Nephron (organoid): ENCODE data around the gene KISS1R.
A peak's percentile ranks its signal among the peaks of the same experiment; 100 is the strongest.
"Not testable (repeated sequence)": the region's sequence is repeated elsewhere in the genome, so short reads cannot be mapped to it uniquely, and the experiment has no call there.

Source experiments
- H3K27ac Mint-ChIP-seq, 3 experiments: 2 replicates each; pipeline ENCODE4 v1.8.0; 2020; ENCODE audit warnings: mixed read lengths in 3 of 3, mild to moderate bottlenecking in 2 of 3, moderate library complexity in 1 of 3
- H3K27me3 Mint-ChIP-seq: 2 replicates; pipeline ENCODE4 v1.8.0; 2021; ENCODE audit warnings: low read depth, mild to moderate bottlenecking, moderate library complexity, mixed read lengths
- H3K36me3 Mint-ChIP-seq: 2 replicates; pipeline ENCODE4 v1.8.0; 2020; ENCODE audit warnings: low read depth, mixed read lengths
- H3K4me1 Mint-ChIP-seq: 2 replicates; pipeline ENCODE4 v1.8.0; 2020; ENCODE audit warnings: mixed read lengths
- H3K4me3 Mint-ChIP-seq, 3 experiments: 2 replicates each; pipeline ENCODE4 v1.8.0; 2020; ENCODE audit warnings: mild to moderate bottlenecking in 3 of 3, mixed read lengths in 3 of 3, moderate library complexity in 2 of 3
- H3K9me3 Mint-ChIP-seq: 2 replicates; pipeline ENCODE4 v1.8.0; 2020; ENCODE audit warnings: mixed read lengths
- TF ChIP-seq, protein P1 (sequence below), 3 experiments: fragments of 200-600 bp; sonication (generic); IDR thresholded peaks; one replicate each; pipeline ENCODE4 v1.5.0; 2021; ENCODE audit warnings: antibody characterized with exemption in 3 of 3; ENCODE audit not compliant: unreplicated experiment in 3 of 3

The KISS1R gene

DNA sequence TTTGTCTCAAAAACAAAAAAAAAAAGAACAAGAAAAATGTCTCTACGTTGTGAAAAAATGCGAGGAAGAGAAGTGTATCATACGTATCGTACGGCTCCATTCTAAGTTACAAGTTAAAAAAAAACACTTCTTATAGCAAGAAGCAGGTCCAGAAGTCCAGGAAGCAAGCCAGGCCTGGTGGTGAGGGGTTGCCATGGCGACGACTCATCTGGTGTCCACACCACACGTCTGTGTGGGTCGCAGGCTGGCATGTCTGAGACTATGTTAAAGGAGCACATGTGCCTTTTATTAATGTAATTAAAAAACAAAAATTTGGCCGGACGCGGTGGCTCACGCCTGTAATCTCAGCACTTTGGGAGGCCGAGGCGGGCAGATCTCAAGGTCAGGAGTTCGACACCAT lies 30.1 kb upstream of the KISS1R start:
- Mint-ChIP-seq H3K4me1 (no peaks in the 10 kb centered on the region), H3K27me3 (no peaks in the 10 kb centered on the region), H3K9me3 (no peaks in the 10 kb centered on the region), H3K4me3 (peak overlapping the region in 1 of 3 experiments; percentile 9), H3K36me3 (peaks cover 26% of the 10 kb centered on the region), H3K27ac (peak overlapping the region in 1 of 3 experiments; percentile 57)
- TF ChIP-seq, protein P1, sequence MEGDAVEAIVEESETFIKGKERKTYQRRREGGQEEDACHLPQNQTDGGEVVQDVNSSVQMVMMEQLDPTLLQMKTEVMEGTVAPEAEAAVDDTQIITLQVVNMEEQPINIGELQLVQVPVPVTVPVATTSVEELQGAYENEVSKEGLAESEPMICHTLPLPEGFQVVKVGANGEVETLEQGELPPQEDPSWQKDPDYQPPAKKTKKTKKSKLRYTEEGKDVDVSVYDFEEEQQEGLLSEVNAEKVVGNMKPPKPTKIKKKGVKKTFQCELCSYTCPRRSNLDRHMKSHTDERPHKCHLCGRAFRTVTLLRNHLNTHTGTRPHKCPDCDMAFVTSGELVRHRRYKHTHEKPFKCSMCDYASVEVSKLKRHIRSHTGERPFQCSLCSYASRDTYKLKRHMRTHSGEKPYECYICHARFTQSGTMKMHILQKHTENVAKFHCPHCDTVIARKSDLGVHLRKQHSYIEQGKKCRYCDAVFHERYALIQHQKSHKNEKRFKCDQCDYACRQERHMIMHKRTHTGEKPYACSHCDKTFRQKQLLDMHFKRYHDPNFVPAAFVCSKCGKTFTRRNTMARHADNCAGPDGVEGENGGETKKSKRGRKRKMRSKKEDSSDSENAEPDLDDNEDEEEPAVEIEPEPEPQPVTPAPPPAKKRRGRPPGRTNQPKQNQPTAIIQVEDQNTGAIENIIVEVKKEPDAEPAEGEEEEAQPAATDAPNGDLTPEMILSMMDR (IDR thresholded peaks at IDR 0.05; ENCODE audit: unreplicated experiment in 3 of 3) = no peak

DNA sequence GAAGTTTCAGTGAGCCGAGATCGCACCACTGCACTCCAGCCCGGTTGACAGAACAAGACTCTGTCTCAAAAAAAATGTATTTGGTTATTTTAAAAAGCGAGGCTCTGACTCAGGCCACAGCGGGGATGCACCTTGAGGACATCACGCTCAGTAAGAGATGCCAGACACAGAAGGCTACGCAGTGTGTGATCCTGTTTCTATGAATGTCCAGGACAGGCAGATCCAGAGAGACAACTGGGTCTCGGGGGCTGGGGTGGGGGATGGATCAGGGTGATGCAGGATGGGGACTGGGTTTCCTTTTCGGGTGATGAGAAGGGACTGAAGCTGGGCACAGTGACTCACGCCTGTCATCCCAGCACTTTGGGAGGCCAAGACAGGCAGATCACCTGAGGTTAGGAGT lies 29.5 kb upstream of the KISS1R start:
- Mint-ChIP-seq H3K27ac (no peak overlapping the region), H3K27me3 (no peaks in the 10 kb centered on the region), H3K4me3 (peak overlapping the region in 1 of 3 experiments; percentile 26), H3K36me3 (peaks cover 22% of the 10 kb centered on the region), H3K9me3 (no peaks in the 10 kb centered on the region), H3K4me1 (no peaks in the 10 kb centered on the region)
- TF ChIP-seq, protein P1 (IDR thresholded peaks at IDR 0.05; ENCODE audit: unreplicated experiment in 3 of 3) = no peak

DNA sequence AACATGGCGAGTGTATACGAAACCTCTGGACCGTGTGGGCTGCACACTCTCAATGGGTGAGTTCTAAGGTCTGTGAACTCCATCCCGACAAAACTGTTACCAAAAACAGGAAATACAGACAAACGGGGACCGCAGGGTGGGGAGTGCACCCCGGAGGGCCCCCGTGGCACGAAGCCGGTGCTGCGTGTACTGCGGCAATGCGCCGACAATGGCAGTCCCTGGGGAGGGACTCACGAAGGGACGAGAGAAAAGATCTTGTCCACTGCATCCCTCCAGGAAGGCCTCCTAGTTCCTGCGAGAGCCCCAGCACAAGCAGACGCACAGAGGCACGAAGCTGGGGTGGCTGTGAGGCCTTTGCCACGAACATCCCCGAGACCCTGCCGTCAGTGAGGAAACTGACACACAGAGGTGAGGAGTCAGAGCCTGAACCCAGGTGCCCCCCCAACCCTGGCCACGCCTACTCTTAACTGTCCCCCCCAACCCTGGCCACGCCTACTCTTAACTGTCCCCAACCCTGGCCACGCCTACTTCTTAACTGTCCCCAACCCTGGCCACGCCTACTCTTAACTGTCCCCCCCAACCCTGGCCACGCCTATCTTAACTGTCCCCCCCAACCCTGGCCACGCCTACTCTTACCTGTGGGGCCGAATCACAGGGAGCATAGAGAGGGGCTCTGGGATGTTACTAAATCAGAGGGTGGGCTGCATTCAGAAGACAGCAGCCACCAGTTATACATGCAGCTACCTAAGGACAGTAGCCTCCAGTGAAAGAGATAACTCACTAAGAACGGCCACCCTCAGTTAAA lies 28.4 kb upstream of the KISS1R start:
- TF ChIP-seq, protein P1 (IDR thresholded peaks at IDR 0.05; ENCODE audit: unreplicated experiment in 3 of 3) = no peak
- Mint-ChIP-seq H3K9me3 (no peaks in the 10 kb centered on the region), H3K4me3 (peak overlapping the region; percentile 61 to 84 (median 82)), H3K27me3 (no peaks in the 10 kb centered on the region), H3K4me1 (peaks cover 5% of the 10 kb centered on the region), H3K36me3 (peaks cover 22% of the 10 kb centered on the region), H3K27ac (peak overlapping the region in 1 of 3 experiments; percentile 13)

DNA sequence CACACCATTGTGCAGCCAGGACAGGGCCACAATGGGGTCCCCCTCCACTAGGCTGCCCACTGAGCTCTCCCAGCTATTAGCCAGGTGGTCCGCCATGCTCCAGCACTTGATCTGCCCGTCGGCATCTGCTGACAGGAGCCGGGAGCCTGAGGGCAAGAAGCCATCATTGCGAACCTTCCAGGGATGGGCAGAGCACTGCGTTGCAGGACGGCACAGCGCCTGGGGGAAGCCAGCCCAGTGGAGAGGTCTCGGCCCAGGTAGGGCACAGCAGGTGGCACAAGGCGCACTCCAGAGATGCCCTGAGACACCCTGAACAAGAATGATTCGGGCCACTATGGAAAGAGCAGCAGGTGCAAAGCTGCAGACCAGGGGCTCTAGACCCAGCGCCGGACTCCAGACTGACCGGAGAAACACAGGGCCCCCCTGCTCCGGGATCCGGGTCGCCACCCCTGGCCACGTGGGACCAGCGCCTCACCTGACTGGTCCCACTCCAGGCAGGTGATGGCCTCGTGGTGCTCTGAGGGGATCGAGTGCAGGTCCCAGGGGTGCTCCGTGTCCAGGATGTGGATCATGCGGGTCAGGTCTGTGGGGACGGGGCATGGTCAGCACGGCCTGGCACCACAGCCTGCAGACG lies 27.4 kb upstream of the KISS1R start:
- H3K9me3 Mint-ChIP-seq = no peaks in the 10 kb centered on the region
- H3K36me3 Mint-ChIP-seq = peaks cover 22% of the 10 kb centered on the region
- peak overlapping the region; percentile 52 to 72 (median 70) for H3K4me3 Mint-ChIP-seq
- TF ChIP-seq, protein P1 (IDR thresholded peaks at IDR 0.05; ENCODE audit: unreplicated experiment in 3 of 3) = no peak
- peaks cover 5% of the 10 kb centered on the region for H3K4me1 Mint-ChIP-seq
- H3K27me3 Mint-ChIP-seq = no peaks in the 10 kb centered on the region
- H3K27ac Mint-ChIP-seq = peak overlapping the region in 1 of 3 experiments; percentile 13

DNA sequence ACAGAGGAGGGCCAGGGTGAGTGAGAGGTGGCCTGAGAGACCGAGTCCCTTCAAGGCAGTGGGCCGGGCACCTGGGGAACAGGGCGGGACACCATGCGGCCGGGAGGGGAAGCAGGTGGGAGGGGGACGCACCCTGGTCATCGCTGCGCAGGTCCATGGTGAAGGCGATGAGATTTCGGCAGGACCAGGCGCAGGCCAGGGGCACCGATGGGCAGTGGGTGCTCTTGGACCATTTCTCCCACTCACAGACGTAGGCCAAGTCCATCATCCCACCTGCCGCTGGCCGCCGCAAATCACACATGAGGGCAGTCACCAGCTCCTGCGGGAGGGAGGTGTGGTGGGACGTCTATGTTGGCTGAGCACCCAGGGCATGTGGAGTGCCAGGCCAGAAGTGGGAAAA lies 26.3 kb upstream of the KISS1R start:
- Mint-ChIP-seq H3K36me3 (peaks cover 22% of the 10 kb centered on the region), H3K4me3 (peak overlapping the region; percentile 81 to 86 (median 82)), H3K4me1 (peaks cover 5% of the 10 kb centered on the region), H3K27me3 (no peaks in the 10 kb centered on the region), H3K9me3 (no peaks in the 10 kb centered on the region), H3K27ac (peak overlapping the region in 1 of 3 experiments; percentile 73)
- TF ChIP-seq, protein P1 (IDR thresholded peaks at IDR 0.05; ENCODE audit: unreplicated experiment in 3 of 3) = no peak

DNA sequence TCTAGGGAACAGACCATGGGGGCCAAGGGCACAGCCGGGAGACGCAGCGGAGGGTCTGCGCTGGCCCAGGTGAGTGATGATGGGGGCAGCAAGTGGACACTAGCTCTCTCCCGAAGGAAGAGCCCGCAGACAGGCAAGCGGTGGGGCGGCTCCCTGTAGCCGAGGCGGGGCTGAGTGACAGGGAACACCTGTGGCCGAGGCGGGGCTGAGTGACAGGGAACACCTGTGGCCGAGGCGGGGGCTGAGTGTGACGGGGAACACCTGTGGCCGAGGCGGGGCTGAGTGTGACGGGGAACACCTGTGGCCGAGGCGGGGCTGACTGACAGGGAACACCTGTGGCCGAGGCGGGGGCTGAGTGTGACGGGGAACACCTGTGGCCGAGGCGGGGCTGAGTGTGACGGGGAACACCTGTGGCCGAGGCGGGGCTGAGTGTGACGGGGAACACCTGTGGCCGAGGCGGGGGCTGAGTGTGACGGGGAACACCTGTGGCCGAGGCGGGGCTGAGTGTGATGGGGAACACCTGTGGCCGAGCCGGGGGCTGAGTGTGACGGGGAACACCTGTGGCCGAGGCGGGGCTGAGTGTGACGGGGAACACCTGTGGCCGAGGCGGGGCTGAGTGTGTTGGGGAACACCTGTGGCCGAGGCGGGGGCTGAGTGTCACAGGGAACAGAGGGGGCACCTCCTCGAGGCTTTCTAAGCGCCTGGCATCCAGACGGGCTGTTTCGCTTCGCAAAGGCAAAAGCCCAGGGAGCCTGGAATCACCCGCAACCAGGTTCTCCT lies 25.5 kb upstream of the KISS1R start:
- Mint-ChIP-seq H3K4me3 (peak overlapping the region; percentile 91 to 94 (median 93)), H3K36me3 (peaks cover 19% of the 10 kb centered on the region), H3K27ac (peak overlapping the region in 2 of 3 experiments; percentile 99 to 100)
- H3K27me3 Mint-ChIP-seq, H3K9me3 Mint-ChIP-seq, H3K4me1 Mint-ChIP-seq: not testable (repeated sequence)
